SJSA1 (cell line): ENCODE measurements around the gene USH2A. TPM values are rescaled to one million over a fixed set of nuclear protein-coding genes. Genes with fewer than 3 reads are reported as not detected.

ENCODE experiments used
- DNase-seq, 2 experiments: peaks; one replicate each; pipeline ENCODE4 v3.0.0-alpha.2; 2015 to 2020; ENCODE audit warnings: low spot score in 2 of 2, low read depth in 1 of 2
- H3K27ac ChIP-seq: fragments of 250-450 bp; sonication (Bioruptor Pico); 2 replicates; pipeline ENCODE4 v1.5.1; 2020; ENCODE audit warnings: mild to moderate bottlenecking, moderate library complexity
- H3K27me3 ChIP-seq: fragments of 250-450 bp; sonication (Bioruptor Pico); replicated peaks from 2 replicates; pipeline ENCODE4 v1.5.1; 2020; ENCODE audit warnings: mild to moderate bottlenecking, moderate library complexity
- H3K36me3 ChIP-seq: fragments of 250-450 bp; sonication (Bioruptor Pico); 2 replicates; pipeline ENCODE4 v1.5.1; 2020; ENCODE audit warnings: mild to moderate bottlenecking
- H3K4me1 ChIP-seq: fragments of 250-450 bp; sonication (Bioruptor Pico); replicated peaks from 2 replicates; pipeline ENCODE4 v1.6.1; 2021; ENCODE audit warnings: mild to moderate bottlenecking
- H3K4me3 ChIP-seq: fragments of 250-450 bp; sonication (Bioruptor Pico); 2 replicates; pipeline ENCODE4 v1.5.1; 2020; ENCODE audit warnings: mild to moderate bottlenecking
- H3K9me3 ChIP-seq: fragments of 250-450 bp; sonication (Bioruptor Pico); replicated peaks from 2 replicates; pipeline ENCODE4 v1.5.1; 2020; ENCODE audit warnings: mild to moderate bottlenecking
- total RNA-seq: library from RNA; depleted of rRNA; stranded (reverse); fragments of >200 nt; shearing (Covaris generic); gene quantifications from 2 replicates; pipeline ENCODE4 v1.2.3, GENCODE V29; 2014

USH2A gene
- total RNA-seq, 1 experiment from 2014 or later: not detected

DNA sequence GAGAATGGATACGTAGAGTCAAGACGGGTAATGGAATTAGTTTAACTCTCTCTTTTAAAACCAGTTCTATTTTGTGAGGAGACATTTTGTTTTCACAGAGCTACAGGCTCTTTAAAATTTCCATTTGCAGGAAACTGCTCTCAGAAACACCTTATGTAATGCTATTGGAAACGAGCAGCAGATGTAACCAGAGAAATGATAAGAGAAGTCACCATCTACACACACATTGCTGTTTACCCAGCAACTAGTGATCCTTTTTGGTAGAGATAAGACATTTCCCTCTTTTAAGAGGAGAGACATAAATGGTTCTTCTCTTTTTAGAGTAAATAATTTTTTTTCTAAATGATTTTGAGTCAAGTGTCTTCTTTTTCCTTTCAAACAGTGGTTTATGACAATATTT lies 775.5 kb downstream of the USH2A start:
- no peaks in the 10 kb centered on the region for H3K4me1 ChIP-seq

DNA sequence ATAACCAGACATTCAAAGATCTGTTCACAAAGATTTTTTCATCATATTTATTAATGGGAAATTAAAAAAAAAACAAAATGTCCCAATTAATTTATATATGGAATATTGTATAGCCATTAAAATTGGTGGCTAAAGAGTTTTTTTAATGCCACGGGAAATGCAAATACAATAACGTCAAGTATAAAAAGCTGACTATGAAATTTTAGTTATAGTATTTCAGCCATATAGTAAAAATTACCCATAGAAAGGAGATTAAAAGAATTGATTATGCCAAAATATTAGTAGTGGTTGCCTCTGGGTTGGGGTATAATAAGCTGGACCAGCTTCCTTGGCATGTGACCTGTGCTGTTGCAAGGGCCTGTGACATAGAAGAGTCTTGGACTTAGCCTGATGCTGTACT lies 777.4 kb downstream of the USH2A start:
- no peaks in the 10 kb centered on the region for H3K9me3 ChIP-seq
- H3K4me3 ChIP-seq: no peak overlapping the region
- no peak overlapping the region for H3K27ac ChIP-seq
- no peaks in the 10 kb centered on the region for H3K4me1 ChIP-seq
- H3K27me3 ChIP-seq: no peaks in the 10 kb centered on the region
- H3K36me3 ChIP-seq: no peaks in the 10 kb centered on the region
- no peak for DNase-seq

More for the DNA sequence above, 775.5 kb downstream of the USH2A start:
- no peak for DNase-seq
- no peaks in the 10 kb centered on the region for H3K36me3 ChIP-seq
- no peaks in the 10 kb centered on the region for H3K9me3 ChIP-seq
- H3K27ac ChIP-seq: no peak overlapping the region
- no peaks in the 10 kb centered on the region for H3K27me3 ChIP-seq
- H3K4me3 ChIP-seq: no peak overlapping the region

DNA sequence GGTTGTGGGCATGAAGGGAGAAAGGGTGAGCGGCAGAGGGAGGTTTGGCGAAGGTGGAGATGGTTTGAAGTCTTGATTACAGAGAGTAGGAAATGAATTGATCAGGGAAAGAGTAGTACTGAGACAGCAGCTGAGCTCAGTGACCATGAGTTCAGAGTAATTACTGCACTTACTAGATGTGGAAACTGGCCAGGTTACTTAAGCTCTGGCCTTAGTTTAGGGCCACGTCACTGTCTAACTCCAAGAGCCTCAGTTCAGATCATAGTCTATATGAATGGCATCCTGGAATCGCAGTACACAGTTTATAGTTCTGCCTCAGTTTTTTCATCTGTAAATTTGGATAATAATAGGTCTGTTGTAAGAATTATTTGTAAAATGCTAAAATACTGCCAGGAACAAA lies 778.1 kb downstream of the USH2A start:
- Histone ChIP-seq H3K4me3 (no peak overlapping the region), H3K9me3 (no peaks in the 10 kb centered on the region), H3K4me1 (no peaks in the 10 kb centered on the region), H3K36me3 (no peaks in the 10 kb centered on the region), H3K27ac (no peak overlapping the region), H3K27me3 (no peaks in the 10 kb centered on the region)
- DNase-seq: no peak

DNA sequence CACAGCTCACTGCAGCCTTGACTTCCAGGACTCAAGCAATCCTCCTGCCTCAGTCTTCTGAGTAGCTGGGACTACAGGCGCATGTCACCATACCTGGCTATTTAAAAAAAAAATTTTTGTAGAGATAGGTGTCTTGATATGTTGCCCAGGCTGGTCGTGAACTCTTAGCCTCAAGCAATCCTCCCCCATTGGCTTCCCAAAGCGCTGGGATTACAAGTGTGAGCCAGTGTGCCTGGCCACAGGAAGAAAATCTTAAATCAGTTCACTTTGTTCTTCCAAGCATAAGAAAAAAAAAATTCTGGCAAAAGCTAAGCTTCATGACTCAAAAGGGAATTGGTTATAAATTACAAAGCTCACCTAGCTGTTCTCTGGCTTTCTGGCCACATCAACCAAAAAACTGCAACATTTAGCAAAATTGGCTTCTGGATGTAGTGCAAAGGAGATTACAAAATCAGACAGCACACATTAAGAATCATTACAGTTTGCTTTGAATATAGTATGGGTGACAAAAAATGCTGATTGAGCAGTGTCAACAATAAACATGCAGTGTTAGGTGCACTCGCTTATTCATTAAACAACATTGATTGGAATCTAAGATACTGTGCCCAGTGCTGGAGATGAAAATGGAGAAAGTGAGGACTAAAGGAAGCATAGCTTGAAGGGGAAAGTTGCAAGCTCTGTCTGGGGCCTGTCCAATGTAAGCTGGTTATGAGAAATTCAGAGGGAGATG lies 779.5 kb downstream of the USH2A start:
- H3K9me3 ChIP-seq: no peaks in the 10 kb centered on the region
- H3K27me3 ChIP-seq: no peaks in the 10 kb centered on the region
- no peak overlapping the region for H3K27ac ChIP-seq
- no peaks in the 10 kb centered on the region for H3K4me1 ChIP-seq
- DNase-seq: no peak
- no peaks in the 10 kb centered on the region for H3K36me3 ChIP-seq
- no peak overlapping the region for H3K4me3 ChIP-seq

DNA sequence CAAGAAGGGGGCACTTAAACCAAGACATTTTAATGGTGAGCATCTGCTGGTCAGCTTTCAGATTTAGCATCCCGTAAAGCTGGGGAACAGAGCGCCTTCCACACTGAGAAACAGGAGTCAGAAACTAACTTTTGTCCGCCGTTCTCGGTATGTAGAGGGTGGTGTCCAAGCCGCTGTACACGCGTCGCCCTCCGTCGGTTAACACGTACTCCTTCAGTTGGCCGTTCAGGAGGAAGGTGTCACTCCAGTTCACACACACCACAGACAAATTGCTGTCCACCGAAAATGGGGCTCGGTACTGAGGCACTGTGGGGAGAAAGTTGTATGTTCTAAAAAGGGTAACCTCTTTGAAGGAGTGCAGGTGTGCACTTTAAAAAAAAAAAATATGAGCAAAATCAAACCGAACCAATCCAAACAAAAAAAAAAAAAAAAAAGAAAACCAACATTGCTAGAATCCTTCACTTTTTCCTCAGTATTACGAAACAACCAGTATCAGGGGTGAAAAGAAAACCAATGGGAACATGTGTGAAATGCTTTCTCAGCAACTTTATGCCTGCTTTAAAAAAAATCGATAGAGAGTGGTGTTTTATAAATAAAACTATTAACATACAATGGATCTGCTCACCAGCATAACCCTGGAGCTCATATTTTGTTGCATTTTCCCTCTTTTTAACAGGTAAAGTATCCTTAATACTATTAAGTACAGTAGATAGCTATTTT lies 782.7 kb downstream of the USH2A start:
- no peaks in the 10 kb centered on the region for H3K36me3 ChIP-seq
- no peak overlapping the region for H3K27ac ChIP-seq
- H3K9me3 ChIP-seq: no peaks in the 10 kb centered on the region
- no peak overlapping the region for H3K4me3 ChIP-seq
- no peaks in the 10 kb centered on the region for H3K27me3 ChIP-seq
- DNase-seq: no peak
- peaks cover 7% of the 10 kb centered on the region for H3K4me1 ChIP-seq

DNA sequence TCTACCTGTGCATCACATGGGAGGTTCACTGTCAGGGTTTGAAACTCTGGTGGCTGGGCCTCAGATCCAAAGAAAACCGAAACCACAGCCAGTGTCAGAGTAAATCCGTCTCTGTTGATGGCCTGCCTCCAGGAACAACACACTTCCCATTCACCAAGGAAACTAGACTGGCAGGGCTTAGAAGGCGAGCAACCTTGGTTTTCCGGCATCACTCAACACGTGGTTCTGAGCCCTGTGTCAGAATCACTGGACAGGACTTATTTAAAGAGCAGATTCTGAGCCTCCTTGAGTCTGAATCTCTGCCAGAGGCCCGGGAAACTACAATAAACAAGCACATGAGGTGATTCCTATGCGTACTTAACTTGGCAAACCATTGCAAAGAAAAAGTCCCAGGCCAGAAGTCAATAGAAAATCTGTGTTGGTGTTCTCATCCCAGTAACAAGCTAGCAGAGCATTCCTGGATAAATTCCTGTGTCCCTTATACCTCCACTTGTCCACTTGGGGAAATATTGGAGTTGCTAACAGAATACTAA lies 786.1 kb downstream of the USH2A start:
- H3K36me3 ChIP-seq: no peaks in the 10 kb centered on the region
- DNase-seq: peak in 1 of 2 experiments; percentile 15
- peaks cover 7% of the 10 kb centered on the region for H3K4me1 ChIP-seq
- no peak overlapping the region for H3K27ac ChIP-seq
- H3K9me3 ChIP-seq: no peaks in the 10 kb centered on the region
- H3K27me3 ChIP-seq: no peaks in the 10 kb centered on the region
- no peak overlapping the region for H3K4me3 ChIP-seq

DNA sequence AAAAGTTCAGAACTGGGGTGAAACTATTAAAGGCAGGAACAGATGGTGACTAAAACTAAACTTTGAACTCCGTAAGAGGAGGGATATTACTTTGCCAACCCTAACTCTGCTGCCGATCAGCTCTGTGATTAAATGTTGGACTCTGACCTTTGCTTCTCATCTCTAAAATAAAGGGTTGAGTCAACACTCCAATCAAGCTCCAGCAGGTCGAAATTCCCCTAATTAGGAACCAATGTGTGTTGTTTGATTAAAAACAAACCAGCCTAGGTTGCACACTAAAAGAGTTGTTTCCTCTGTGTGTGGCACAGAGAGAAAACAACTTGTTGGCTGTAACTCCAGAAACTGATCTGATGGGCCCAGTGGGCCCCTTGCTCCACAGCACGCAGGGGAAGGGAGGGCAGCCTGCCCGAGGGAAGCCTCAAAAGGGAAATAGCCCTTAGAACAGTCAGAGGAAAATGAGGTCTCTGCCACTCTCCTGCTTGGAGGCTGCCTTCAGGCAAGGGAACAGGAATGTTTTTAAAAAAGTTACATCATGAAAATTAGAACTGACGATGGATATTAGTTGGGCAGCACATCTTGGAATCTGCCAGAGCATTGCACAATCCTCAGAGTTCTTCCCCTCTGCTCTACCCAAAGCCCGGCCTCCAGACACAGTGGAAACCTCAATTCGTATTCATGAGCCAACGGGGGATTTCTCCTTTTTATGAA lies 786.8 kb downstream of the USH2A start:
- no peak overlapping the region for H3K27ac ChIP-seq
- H3K4me1 ChIP-seq: peaks cover 7% of the 10 kb centered on the region
- DNase-seq: no peak
- H3K4me3 ChIP-seq: no peak overlapping the region
- H3K36me3 ChIP-seq: no peaks in the 10 kb centered on the region
- no peaks in the 10 kb centered on the region for H3K27me3 ChIP-seq
- H3K9me3 ChIP-seq: no peaks in the 10 kb centered on the region

DNA sequence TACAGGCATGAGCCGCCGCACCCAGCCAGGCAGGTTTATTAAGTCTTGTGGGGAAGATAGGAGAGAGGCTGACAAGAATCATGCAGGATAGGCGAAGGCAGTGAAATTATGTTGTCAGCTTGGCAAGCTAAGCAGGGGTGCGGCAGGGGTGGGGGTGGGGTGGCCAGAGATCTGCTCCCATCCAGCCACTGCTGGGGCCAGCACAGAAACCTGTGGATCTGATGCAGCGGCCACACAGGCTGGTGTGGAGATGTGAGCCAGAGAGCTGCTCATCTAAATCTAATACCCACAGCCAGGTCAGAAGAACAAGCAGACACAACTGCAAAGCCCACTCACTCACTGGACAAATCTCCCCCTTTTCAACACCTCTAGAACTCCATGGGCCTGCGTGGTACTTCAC lies 787.4 kb downstream of the USH2A start:
- no peak overlapping the region for H3K4me3 ChIP-seq
- H3K9me3 ChIP-seq: no peaks in the 10 kb centered on the region
- H3K27ac ChIP-seq: no peak overlapping the region
- no peaks in the 10 kb centered on the region for H3K36me3 ChIP-seq
- H3K27me3 ChIP-seq: no peaks in the 10 kb centered on the region
- no peak for DNase-seq
- peaks cover 7% of the 10 kb centered on the region for H3K4me1 ChIP-seq

DNA sequence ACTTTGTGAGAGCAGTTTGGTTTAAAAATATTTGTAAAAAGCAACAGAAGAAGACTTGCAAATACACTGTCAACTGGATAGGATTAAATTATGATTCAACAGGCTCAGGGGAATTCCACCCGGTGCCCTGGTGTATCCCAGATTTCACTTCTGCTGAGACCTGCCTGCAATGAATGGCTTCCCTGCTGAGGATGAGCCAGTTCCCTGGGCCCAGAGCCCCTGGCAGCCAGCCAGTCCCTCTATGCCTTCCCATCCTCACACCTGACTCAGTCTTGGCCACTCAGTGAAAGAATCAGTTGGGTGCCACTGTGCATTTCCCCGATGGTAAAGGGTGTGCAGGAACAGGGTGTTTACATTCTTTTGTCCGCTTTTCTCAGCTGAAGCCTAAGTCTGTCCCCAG lies 791.8 kb downstream of the USH2A start:
- no peak overlapping the region for H3K4me3 ChIP-seq
- H3K4me1 ChIP-seq: no peaks in the 10 kb centered on the region
- H3K36me3 ChIP-seq: no peaks in the 10 kb centered on the region
- no peak overlapping the region for H3K27ac ChIP-seq
- no peaks in the 10 kb centered on the region for H3K9me3 ChIP-seq
- H3K27me3 ChIP-seq: no peaks in the 10 kb centered on the region
- no peak for DNase-seq

DNA sequence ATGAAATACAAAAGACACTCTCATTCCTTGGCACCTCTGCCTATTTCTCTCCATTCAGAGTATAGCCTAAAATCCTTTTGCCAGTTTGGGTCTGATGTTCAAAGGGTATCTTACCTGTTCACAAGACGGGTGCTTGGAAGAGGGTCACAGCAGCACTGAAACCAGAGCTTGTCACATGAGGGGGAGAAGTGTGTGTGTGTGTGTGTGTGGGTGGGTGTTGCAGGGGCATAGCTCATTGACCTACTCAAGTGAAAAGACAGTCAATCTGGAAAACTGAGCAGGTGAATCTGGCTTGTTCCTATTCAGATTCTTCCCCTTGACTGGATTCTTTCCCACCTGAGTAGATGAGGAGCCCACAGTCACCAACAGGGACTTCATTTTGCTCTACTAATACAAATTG lies 792.2 kb downstream of the USH2A start:
- Histone ChIP-seq H3K27me3 (no peaks in the 10 kb centered on the region), H3K27ac (no peak overlapping the region), H3K9me3 (no peaks in the 10 kb centered on the region), H3K4me1 (no peaks in the 10 kb centered on the region), H3K36me3 (no peaks in the 10 kb centered on the region), H3K4me3 (no peak overlapping the region)
- DNase-seq: no peak

DNA sequence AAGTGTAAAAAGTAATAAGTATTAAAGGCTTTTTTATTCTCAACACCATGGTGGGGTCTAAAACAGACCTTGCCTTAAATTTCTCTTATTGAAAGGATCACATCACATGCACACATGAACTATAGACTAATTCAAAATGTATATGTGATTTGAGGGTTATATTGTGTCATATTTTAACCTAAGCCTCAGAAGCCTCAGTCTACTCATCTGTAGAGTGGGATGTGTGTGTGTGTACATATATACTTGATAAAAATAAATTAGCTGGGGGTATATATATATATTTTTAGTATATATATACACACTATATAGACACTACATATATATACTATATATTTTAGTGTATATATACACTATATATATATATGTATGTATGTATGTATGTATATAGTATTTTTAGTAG lies 797.3 kb downstream of the USH2A start:
- Histone ChIP-seq H3K9me3 (no peaks in the 10 kb centered on the region), H3K27ac (no peak overlapping the region), H3K27me3 (no peaks in the 10 kb centered on the region), H3K36me3 (0 out of 2 replicates have a peak, but pooled peaks cover 4% of the 10 kb centered on the region), H3K4me3 (no peak overlapping the region), H3K4me1 (no peaks in the 10 kb centered on the region)
- no peak for DNase-seq

DNA sequence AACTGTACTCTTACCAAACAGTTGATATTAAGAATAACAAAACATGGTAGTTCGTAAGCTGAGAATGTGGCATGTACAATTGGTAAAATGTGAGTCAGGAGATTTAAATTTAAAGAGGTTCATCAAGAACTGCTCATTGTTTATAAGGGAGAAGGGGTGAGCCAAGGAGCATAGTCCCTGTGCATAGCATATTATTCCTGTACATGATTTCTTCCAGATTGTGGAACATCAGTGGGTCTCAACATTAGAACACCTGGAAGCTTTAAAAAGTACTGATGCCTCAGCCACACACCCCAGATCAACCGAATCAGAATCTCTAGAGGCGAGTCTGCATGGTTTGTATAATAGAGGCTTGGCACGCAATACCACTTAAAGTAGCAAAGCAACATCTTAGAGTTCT lies 800.1 kb downstream of the USH2A start:
- H3K4me1 ChIP-seq: peaks cover 2% of the 10 kb centered on the region; the same call in 1 of the 2 replicates
- no peak overlapping the region for H3K4me3 ChIP-seq
- H3K27ac ChIP-seq: no peak overlapping the region
- H3K9me3 ChIP-seq: no peaks in the 10 kb centered on the region
- peaks cover 26% of the 10 kb centered on the region for H3K36me3 ChIP-seq
- H3K27me3 ChIP-seq: no peaks in the 10 kb centered on the region
- no peak for DNase-seq

DNA sequence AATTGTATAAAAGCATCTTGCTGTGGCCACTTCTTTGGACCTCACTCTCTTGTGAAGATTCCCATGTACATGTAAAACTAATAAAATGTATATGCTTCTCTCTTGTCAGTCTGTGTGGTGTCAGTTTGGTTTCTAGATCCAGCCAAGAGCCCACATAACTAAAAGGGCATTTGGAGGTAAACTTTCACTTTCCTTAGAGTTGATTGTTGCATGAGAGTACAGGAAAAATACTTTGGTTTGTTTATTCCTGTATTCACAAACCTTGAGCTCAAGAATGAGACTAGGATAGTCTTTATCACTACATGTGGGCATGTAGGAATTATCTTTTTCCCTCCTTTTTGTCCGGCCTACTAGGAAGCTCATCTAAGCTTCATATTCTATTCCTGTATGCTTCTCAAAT lies 805.3 kb downstream of the USH2A start:
- no peak overlapping the region for H3K4me3 ChIP-seq
- DNase-seq: peak in 1 of 2 experiments; percentile 22
- no peak overlapping the region for H3K27ac ChIP-seq
- H3K9me3 ChIP-seq: no peaks in the 10 kb centered on the region
- peaks cover 43% of the 10 kb centered on the region for H3K36me3 ChIP-seq
- no peaks in the 10 kb centered on the region for H3K27me3 ChIP-seq
- H3K4me1 ChIP-seq: peaks cover 6% of the 10 kb centered on the region; the same call in 1 of the 2 replicates

DNA sequence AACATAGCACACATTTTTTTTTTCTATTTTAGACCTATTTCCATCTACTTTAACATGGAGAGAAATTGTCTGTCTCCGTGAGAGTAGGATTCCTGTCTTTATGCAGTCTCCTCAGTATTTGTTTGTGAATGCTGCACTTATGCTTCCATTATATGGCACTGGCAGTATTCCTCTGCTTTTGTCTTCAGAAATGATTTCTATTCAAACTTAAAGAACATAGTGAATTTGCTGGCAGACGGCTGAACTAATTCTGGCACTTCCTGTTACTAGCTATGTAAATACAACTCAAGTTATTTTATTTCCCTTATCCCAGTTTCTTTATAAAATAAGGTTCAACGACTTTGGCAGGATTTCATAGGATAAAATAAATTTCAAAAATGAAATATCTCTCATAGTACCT lies 810.9 kb downstream of the USH2A start:
- no peak for DNase-seq
- Histone ChIP-seq H3K4me1 (no peaks in the 10 kb centered on the region), H3K4me3 (no peak overlapping the region), H3K9me3 (no peaks in the 10 kb centered on the region), H3K36me3 (peaks cover 48% of the 10 kb centered on the region), H3K27me3 (no peaks in the 10 kb centered on the region), H3K27ac (no peak overlapping the region)
